NCI-H1436 treated with DMSO at 0.1 percent for 48 hours (cell line): ENCODE measurements around the gene GTPBP6.
"Not testable (repeated sequence)": the region's sequence is repeated elsewhere in the genome, so short reads cannot be mapped to it uniquely, and the experiment has no call there.

Experiments
- DNase-seq: peaks from one replicate; lab custom pipeline; 2025; lab: John Stamatoyannopoulos, UW

The GTPBP6 gene

DNA sequence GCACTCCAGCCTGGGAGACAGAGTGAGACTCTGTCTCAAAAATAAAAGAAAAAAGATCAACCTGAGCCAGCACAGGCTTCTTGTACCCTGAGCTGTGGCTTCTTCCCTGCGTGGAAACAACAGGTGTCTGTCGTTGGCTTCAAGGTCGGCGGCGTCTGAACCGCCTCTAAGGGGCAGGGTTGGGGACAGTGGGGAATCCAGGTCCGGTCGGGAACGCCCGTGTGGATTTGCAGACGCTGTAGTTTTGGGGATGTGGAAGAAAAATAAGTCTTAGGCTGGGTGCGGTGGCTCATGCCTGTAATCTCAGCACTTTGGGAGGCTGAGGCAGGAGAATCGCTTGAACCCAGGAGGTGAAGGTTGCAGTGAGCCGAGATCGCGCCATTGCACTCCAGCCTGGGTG, 54.6 kb downstream of the GTPBP6 start:
- not testable (repeated sequence) for DNase-seq

DNA sequence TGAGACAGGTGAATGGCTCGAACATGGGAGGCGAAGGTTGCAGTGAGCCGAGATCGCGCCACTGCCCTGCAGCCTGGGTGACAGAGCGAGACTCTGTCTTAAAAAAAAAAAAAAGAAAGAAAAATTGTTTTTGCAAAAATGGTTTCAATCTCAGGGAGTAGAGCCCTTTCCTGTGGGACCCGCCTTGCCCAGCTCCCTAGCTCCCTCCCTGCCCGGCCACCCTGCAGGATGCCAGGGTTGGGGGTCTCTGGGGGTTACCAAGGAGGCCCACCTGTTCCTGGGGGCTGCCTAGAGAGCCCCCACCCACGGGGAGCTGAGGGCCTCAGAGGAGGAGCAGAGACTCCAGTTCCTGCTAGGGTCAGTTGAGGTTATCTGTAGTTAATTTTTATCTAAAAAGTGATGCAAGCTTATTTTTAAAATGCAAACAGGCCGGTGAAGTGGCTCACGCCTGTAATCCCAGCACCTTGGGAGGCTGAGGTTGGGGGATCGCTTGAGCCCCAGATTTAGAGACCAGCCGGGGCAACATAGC, 56.2 kb downstream of the GTPBP6 start:
- DNase-seq = no peak

DNA sequence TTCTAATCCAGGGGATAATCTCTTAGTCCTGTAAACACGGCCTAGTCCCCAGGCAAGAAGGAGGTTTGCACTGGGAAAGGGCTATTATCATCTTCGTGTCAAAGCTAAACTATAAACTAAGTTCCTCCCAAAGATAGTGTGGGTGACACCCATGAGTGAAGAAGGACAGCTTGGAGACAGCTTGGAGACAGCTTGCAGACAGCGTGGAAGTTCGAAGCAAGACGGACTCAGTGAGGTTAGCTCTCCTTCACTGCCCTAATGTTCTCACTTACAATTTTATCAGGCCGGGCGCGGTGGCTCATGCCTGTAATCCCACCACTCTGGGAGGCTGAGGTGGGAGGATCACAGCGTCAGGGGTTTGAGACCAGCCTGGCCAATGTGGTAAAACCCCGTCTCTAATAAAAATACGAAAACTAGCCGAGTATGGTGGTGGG, 56.7 kb downstream of the GTPBP6 start:
- DNase-seq = no peak

DNA sequence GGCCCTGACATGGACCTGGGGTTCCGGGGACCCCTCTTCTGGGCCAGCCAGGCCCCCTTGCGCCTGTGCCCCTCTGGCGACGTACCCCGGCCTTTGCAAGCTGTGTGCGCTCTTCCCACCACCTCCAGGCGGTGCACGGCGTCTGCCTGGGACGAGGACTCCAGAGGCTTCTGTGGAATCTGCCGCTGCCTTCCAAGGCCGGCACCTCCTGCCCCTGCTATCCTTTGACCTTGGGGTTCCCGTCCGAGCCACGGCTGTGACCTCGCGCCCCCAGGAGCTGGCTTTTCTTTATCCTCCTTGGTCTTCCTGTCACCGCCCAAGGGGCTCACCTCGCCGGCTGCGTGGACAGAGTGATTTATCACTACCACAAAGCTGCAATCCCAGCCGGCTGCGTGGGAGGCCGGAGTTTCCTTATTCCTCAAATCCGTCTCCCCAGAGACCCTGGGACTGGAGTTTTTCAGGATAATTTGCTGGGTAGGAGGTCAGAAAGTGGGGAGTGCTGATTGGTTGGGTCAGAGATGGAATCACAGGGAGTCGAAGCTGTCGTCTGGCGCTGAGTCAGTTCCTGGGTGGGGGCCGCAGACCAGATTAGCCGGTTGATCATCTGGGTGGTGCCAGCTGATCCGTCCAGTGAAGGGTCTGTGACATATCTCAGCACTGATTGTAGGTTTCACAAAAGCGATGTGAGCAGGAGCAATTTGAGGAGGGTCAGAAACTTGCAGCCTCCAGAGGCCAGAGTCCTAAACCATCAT, 57.3 kb downstream of the GTPBP6 start:
- DNase-seq = no peak

DNA sequence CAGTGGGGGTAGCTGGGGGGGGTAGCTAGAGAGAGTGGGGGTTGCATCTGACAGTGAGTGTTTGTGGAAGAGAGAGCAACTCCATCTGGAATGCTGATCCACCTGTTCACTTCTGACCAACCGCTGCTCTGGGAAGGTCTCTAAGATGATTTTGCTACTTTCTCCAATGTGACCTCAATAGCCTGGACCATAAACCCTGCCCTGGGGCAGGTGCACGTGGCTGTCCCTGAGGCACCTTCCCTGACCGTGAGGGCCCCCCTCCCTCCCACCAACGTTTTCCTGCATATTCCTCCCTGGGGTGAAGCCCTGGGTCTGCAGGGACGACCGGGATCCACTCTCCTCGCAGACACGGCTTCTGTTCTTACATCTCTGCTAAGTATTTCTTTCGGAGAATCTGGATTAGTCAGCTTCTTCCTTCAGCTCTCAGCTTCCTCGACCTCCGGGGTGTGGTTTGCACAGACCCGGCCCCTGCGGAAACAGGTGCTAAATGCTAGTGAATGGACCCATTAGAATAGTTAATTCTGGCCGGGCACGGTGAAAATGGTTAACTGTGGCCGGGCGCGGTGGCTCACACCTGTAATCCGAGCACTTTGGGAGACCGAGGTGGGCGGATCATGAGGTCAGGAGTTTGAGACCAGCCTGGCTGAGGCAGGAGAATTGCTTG, 58.8 kb downstream of the GTPBP6 start:
- DNase-seq = no peak

DNA sequence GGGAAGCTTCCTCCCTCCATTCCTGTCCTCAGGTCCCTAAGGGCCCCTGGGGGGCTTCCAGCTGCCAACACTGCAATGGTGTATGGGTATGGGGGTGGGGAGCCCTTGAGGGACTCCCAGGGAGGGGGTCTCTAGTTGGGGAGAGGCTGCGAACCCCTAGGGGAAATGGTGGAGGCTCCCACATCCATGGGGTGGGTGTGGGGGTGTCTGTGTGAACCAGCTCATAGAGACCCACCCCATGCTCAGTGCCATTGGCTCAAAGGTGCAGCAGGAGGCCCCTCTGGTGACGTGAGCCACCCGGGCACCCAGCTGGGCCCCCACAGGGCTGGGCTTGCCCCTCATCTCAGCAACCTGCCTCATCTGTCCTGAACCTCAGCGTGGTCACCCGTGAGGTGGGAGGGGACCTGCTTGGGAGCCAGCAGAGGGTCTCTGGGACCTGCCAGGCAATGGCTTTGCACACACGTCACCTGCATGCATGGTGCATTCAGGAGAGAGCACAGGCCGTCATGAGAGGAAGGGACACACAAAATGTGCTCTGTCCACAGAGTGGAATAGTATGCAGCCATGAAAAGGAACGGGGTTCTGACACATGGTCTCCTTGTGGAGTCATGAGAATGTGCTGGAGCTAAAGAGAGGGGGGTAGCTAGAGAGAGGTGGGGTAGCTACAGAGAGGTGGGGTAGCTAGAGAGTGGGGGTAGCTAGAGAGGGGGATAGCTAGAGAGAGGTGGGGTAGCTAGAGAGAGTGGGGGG, 60.1 kb downstream of the GTPBP6 start:
- DNase-seq = no peak

DNA sequence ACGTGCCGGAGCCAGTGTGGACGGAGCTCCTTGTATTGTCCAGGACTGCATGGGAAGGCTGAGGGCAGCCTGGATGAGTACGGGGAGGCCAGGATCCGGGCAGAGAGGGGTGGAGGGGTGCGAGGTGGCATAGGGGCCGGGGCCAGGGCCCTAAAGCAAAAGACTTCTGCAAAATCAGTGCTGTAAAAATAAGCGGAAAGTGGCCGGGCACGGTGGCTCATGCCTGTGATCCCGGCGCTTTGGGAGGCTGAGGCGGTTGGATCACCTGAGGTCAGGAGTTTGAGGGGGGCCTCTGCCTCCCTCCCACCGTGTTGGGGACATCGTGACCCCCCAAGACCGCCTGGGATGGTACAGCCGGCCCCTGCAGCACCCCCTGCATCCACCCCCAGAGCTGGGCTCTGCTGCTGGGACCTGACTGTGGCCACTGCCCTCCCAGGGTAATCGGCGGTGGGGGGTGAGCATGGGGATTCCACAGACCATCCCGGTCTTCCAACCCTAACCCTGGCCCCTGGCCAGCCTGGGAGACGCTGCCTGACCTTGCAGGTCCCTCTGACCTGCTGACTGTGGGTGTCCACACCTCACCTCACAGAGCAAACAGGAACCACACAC, 60.8 kb downstream of the GTPBP6 start:
- DNase-seq = no peak

DNA sequence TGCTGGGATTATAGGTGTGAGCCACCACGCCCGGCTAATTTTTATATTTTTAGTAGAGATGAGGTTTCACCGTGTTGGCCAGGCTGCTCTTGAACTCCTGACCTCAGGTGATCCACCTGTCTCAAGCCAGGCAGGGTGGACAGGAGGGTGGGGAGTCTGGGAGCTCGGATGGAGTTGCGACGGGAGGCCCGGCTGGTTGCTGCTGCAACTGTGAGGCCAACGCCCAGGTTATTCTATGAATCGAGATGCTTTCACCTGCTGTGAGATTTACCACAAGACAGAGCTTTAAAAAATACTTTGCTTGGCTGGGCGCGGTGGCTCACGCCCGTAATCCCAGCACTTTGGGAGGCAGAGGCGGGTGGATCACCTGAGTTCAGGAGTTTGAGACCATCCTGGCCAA, 61.5 kb downstream of the GTPBP6 start:
- DNase-seq = not testable (repeated sequence)

DNA sequence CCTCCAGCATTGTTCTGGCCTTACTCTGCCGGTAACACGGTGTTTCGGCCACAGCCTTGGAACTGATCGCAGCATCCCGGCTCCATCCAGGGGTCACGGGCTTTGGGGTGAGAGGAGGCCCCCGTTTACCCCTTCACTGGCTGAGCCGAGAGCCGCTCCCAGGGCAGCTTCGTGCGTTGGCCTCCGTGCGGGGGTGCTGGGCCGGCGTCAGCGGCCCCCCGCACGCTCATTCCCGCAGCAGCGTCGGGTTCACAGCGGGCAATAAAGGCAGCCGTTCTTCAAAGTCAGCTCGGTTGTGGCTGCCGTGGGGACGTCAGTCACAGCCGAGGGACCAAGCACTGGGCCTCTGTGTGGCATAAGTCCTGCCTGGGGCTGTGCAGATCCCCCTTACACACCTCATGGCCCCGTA, 62.7 kb downstream of the GTPBP6 start:
- DNase-seq = no peak
